Stimulated activated CD4-positive, alpha-beta T cell treated with anti-CD3 and anti-CD28 coated beads, TNF-alpha, amount 100 ng/mL, for 4 hours (primary cell): ENCODE data around the gene WNK4.

Source experiments
- DNase-seq, 3 experiments: peaks; one replicate each; pipeline ENCODE4 v3.0.0-alpha.2; 2020; ENCODE audit warnings: low read depth in 3 of 3

Gene WNK4

DNA sequence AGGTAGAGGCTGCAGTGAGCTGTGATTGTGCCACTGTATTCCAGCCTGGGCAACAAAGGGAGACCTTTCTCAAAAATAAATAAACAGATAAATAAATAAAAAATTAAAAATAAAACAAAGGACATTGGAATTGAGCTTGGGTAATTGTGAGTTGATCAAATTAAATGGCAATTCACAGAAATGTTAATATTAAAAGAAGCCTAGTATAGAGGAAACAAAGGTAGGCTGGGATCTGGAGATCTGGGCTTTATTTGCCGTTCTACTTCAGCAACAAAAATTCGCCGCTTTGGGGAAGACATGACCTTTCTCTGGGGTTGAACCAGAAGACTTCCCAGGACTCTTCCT, 7.5 kb upstream of the WNK4 start:
- no peak for DNase-seq

DNA sequence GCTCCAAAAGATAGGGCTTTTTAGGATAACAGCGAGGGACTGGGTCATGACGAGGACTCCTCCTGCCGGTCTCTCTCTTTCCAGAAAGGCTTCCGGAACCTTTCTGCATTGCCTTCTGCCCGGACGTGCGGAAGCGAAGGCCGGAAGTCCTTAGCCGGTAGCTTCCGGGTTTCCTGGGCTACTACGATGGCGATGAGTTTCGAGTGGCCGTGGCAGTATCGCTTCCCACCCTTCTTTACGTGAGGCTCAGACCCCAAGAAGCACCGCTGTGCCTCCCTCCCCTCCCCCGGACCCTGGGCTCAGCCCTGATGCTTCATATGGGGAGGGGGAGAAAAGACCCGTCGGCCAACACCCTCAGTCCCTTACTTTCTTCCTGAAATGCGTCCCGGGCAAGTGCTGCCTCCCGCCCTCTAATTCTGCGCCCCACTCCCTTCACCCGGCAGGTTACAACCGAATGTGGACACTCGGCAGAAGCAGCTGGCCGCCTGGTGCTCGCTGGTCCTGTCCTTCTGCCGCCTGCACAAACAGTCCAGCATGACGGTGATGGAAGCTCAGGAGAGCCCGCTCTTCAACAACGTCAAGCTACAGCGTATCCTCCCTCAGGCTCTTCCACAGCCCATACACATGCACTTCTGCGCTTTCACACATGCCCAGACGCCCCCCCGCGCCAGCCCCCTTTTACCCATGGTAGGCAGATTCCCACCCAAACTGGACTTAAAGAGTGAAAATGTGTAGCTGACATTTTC, 6.9 kb upstream of the WNK4 start, which contains the start of gene VPS25:
VPS25 (plus strand) TSS at position 160 of the 746 bp plus-strand sequence; CDS start at position 187, 27 bp downstream.
- peak; percentile 48 to 65 (median 59) for DNase-seq

DNA sequence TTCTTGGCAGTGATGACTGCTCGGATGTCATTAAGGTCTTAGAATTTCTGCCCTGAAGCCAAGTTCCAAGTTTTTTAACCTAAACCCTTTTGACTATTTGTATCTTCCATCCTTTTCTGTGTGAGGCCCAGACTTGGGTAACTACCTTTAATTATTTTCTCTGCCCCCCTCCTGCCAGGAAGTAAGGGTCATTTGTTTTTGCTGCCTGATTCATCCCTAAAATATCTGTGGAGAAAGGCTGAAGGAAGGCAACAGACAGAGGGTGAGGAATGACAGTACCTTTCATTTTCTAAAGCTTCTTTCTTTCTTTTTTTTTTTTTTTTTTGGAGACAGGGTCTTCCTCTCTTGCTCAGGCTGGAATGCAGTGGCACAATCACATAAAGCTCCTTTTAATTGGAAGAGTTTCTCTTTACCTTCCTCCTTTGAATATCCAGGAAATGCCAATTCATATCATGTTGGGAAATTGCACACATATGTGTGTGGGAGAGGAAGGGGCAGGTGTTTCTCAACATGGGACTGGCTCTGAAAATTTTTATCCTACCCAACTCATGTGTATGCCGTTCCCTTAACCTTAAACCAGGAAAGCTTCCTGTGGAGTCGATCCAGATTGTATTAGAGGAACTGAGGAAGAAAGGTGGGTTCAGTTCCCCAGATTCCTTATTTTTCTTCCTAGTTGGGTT, 6.2 kb upstream of the WNK4 start:
- no peak for DNase-seq

DNA sequence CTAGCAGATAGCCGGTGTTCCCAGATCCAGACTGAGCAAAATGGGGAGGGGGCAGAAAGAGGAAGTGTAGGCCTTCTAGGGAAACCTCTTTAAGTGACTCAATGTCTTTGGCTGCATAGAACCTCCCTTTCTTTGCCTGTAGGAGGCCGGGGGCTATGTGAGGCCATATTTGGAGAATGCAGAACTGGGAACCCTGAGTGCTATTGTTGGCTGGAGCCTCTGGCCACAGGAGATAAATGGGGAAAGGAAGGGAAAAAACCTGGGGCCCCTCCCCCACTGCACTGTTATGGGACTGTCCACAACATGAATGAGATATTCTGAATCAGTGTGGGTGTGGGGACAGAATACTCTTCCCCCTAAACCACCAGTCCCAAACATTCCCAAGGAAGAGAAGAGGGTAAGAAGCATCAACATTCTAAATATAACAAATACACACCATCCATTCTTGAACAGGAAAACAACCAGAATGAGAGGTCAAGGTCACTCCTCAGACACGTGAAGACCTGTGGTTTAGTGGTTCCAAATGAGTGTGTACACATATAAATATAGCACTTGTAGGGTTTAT, 4.8 kb upstream of the WNK4 start:
- no peak for DNase-seq

DNA sequence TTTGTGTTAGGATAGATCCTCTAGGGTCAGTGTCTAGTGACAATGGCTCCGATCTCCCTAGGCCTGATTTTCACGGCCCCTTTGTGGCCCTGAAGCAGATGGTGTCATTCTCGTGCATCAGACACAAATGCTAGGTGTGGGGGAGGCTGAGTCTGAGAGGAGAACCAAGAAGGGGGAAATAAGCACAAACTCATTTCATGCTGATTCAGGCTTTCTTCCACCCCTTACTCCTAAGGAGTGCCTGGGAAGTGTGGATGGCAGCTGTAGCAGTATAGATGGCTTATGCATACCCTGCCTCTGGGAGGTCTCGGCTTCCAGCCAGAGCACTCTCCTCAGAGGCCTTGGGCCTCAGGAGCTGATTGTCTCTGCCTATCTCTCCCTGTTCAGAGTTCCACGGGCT, 1.8 kb upstream of the WNK4 start:
- no peak for DNase-seq

- DNase-seq, result no peak
Observed at GRCh38 chr17:42779304-42779935, 990 bp upstream of the WNK4 start.

- no peak for DNase-seq
Observed at GRCh38 chr17:42780851-42781638, 635 bp downstream of the WNK4 start.

GRCh38 chr17:42781639-42782165, 1.3 kb downstream of the WNK4 start:
- DNase-seq, result no peak

- DNase-seq, result no peak
Observed at GRCh38 chr17:42782166-42783061, 2.0 kb downstream of the WNK4 start.

GRCh38 chr17:42783062-42783790, 2.8 kb downstream of the WNK4 start:
- no peak for DNase-seq

- DNase-seq, result no peak
Observed at GRCh38 chr17:42783791-42784138, 3.4 kb downstream of the WNK4 start.

GRCh38 chr17:42784409-42784808, 4.0 kb downstream of the WNK4 start:
- DNase-seq, result no peak

DNA sequence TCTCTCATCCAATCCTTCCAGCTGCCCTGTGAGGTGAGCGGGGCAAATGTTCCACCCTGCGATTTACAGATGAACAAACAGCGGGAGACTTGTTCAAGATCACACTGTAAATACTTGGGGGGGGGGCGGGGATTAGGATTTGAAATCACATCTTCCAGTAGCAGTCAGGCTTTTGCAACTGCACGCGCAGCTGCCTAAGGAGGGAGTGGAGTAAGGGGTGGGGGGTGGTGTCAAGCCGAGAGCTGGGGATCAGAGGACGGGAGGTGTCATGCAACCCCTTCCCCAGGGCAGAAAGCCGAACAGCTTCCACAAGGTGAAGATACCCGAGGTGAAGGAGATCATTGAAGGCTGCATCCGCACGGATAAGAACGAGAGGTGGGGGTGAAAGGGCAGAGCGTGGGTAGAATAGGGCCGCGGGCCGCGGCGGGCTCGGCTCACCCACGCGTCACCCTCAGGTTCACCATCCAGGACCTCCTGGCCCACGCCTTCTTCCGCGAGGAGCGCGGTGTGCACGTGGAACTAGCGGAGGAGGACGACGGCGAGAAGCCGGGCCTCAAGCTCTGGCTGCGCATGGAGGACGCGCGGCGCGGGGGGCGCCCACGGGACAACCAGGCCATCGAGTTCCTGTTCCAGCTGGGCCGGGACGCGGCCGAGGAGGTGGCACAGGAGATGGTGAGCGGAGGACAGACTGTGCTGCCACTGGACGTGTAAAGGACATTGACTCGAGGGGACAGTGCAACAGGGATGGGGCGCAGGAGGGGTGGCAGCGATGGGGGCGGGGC, 4.6 kb downstream of the WNK4 start:
- DNase-seq, result no peak

DNA sequence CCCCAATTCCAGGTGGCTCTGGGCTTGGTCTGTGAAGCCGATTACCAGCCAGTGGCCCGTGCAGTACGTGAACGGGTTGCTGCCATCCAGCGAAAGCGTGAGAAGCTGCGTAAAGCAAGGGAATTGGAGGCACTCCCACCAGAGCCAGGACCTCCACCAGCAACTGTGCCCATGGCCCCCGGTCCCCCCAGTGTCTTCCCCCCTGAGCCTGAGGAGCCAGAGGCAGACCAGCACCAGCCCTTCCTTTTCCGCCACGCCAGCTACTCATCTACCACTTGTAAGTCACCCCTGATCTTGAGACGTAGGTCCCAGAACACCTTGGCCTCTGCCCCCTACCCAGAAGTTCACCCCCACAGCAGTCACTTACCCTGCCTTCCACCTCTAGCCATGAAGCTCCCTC, 6.9 kb downstream of the WNK4 start:
- DNase-seq, result no peak

DNA sequence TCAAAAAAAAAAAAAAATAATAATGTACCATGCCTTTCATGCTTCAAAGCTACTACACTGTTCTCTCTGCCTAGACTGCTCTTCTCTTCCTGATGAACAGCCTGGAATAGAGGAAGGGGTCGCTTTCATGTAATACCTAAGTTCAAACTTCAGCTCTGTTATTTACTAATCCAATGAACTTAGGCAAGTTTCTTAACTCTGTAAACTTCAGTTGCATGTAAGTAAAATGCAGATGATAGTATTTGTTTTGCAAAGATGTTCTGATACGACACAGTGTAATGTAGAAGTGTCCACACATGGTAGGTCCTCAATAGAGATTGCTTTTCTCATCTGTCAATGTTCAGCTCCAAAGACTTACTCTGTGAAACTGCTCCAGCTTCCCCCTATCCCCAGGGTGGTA, 11.5 kb downstream of the WNK4 start:
- no peak for DNase-seq

GRCh38 chr17:42792545-42792944, 12.1 kb downstream of the WNK4 start:
- DNase-seq, result no peak

DNA sequence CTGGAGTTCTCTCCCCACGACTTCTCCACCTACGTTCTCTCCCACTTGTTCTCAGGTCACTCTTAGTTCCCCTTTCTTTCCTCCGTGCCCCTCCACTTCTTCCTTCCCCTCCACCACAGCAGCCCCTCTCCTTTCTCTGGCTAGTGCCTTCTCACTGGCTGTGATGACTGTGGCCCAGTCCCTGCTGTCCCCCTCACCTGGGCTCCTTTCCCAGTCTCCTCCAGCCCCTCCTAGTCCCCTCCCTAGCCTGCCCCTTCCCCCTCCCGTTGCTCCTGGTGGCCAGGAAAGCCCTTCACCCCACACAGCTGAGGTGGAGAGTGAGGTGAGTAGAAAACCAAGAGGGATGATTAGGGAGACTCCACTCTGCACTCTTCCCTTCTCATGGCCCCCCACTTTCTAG, 14.7 kb downstream of the WNK4 start:
- no peak for DNase-seq

DNA sequence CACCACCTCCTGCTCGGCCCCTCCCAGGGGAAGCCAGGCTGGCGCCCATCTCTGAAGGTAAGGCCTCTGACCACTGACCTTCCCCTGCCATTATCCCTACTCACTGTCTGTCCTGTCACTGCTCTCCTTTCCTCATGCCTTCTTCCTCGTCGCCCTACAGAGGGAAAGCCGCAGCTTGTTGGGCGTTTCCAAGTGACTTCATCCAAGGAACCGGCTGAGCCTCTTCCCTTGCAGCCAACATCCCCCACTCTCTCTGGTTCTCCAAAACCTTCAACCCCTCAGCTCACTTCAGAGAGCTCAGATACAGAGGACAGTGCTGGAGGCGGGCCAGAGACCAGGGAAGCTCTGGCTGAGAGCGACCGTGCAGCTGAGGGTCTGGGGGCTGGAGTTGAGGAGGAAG, 15.1 kb downstream of the WNK4 start:
- DNase-seq, result no peak

- DNase-seq, result no peak
Observed at GRCh38 chr17:42796066-42796758, 15.8 kb downstream of the WNK4 start.
